HepG2 (cell line): ENCODE measurements around the gene PRKACG. TPM values are rescaled to one million over a fixed set of nuclear protein-coding genes. Genes with fewer than 3 reads are reported as not detected.

Experiments
- ATAC-seq: fragments of 200-7000 bp; cut with Tn5 transposase; 3 replicates; pipeline ENCODE4 v1.9.1; 2020; ENCODE audit warnings: mild to moderate bottlenecking, moderate library complexity
- BruUV-seq: library from RNA; stranded (reverse); fragments of 400-500 nt; replicated peaks from 2 replicates; lab custom pipeline; 2021; lab: Mats Ljungman, UMichigan
- CTCF ChIA-PET: fragments of 300-600 bp; formaldehyde crosslinking; extraction: SDS; loops from one replicate; lab custom pipeline; 2021; ENCODE audit warnings: low total read pairs, inconsistent platforms, low intra/inter-chr PET ratio; lab: Yijun Ruan, JAX
- POLR2A ChIA-PET: fragments of 350-600 bp; sonication (Branson Sonifier 250); formaldehyde crosslinking; loops from one replicate; lab custom pipeline; 2020; ENCODE audit warnings: antibody characterized with exemption, inconsistent platforms; lab: Yijun Ruan, JAX
- DNase-seq: peaks from one replicate; pipeline ENCODE4 v3.0.0-alpha.2; 2015; ENCODE audit warnings: low spot score
- FAIRE-seq: peaks from 3 replicates; lab custom pipeline; 2011; peaks lifted over from hg19 to GRCh38; lab: Jason Lieb, UNC
- H2AFZ ChIP-seq: one replicate; pipeline ENCODE4 v1.6.1; 2011; ENCODE audit warnings: low read length, inconsistent platforms
- H3K27ac ChIP-seq: fragments of 300-600 bp; 3 replicates; pipeline ENCODE4 v1.8.0; 2011; ENCODE audit warnings: mixed run types, mild to moderate bottlenecking, mixed read lengths, low read length, inconsistent platforms; ENCODE audit not compliant: insufficient read depth; ENCODE audit errors: extremely low read length
- H3K27me3 ChIP-seq, 2 experiments: fragments of 200-600 bp in 1 of 2; 2 replicates in 1 of 2; 3 replicates in 1 of 2; pipeline versions ENCODE4 v1.6.0 to v1.8.0; 2011; ENCODE audit warnings: low read length in 2 of 2, mild to moderate bottlenecking in 2 of 2, moderate library complexity in 2 of 2, inconsistent platforms in 1 of 2; ENCODE audit not compliant: insufficient read depth in 2 of 2, control insufficient read depth in 1 of 2
- H3K36me3 ChIP-seq, 2 experiments: fragments of 200-600 bp in 1 of 2; replicated peaks in 1 of 2; 2 replicates in 1 of 2; 3 replicates in 1 of 2; pipeline versions ENCODE4 v1.5.1 to v1.8.0; 2011; ENCODE audit warnings: low read length in 2 of 2, inconsistent platforms in 1 of 2; ENCODE audit not compliant: insufficient read depth in 2 of 2, control insufficient read depth in 1 of 2
- H3K4me1 ChIP-seq: 2 replicates; pipeline ENCODE4 v1.5.1; 2012; ENCODE audit warnings: low read length, inconsistent platforms; ENCODE audit not compliant: insufficient read depth
- H3K4me2 ChIP-seq: 2 replicates; pipeline ENCODE4 v1.6.0; 2011; ENCODE audit warnings: low read depth, low read length, inconsistent platforms
- H3K4me3 ChIP-seq, 3 experiments: fragments of 200-600 bp in 1 of 3; sonication (generic), shearing (Covaris generic) in 1 of 3; replicated peaks in 1 of 3; 2 replicates each; pipeline ENCODE4 v1.5.1; 2011 to 2016; ENCODE audit warnings: low read length in 3 of 3, inconsistent platforms in 2 of 3, low read depth in 2 of 3, mild to moderate bottlenecking in 2 of 3, control low read depth in 1 of 3, mixed read lengths in 1 of 3; ENCODE audit not compliant: insufficient read depth in 1 of 3
- H3K79me2 ChIP-seq: one replicate; pipeline ENCODE4 v1.6.1; 2011; ENCODE audit warnings: low read length, inconsistent platforms; ENCODE audit not compliant: insufficient read depth
- H3K9ac ChIP-seq: 2 replicates; pipeline ENCODE4 v1.6.0; 2011; ENCODE audit warnings: mild to moderate bottlenecking, low read depth, low read length, inconsistent platforms; ENCODE audit not compliant: insufficient read depth
- H3K9me3 ChIP-seq: 2 replicates; pipeline ENCODE4 v1.5.1; 2012; ENCODE audit warnings: mild to moderate bottlenecking, low read length
- H4K20me1 ChIP-seq: 2 replicates; pipeline ENCODE4 v1.6.0; 2011; ENCODE audit warnings: inconsistent platforms, mild to moderate bottlenecking, low read length, moderate library complexity; ENCODE audit not compliant: insufficient read depth
- CSRNP2 ChIP-seq: sonication (generic); formaldehyde crosslinking; conservative IDR thresholded peaks from 2 replicates; pipeline ENCODE4 v1.8.0; 2022; ENCODE audit warnings: low read depth, missing genetic modification reagents
- DNMT3B ChIP-seq: conservative IDR thresholded peaks from 2 replicates; pipeline ENCODE4 v1.6.1; 2016; ENCODE audit warnings: missing biosample characterization, control low read depth
- KDM5B ChIP-seq: sonication (generic); formaldehyde crosslinking; IDR thresholded peaks from 2 replicates; pipeline ENCODE4 v1.4.0; 2020; ENCODE audit warnings: missing genetic modification reagents, mild to moderate bottlenecking, borderline replicate concordance
- KMT2A ChIP-seq: sonication (generic); formaldehyde crosslinking; IDR thresholded peaks from 2 replicates; pipeline ENCODE4 v1.4.0; 2020; ENCODE audit warnings: missing genetic modification reagents
- SATB2 ChIP-seq: sonication (generic); formaldehyde crosslinking; IDR thresholded peaks from 2 replicates; pipeline ENCODE4 v1.5.0; 2020; ENCODE audit warnings: missing genetic modification reagents
- SNAI1 ChIP-seq: sonication (generic); formaldehyde crosslinking; IDR thresholded peaks from 2 replicates; pipeline ENCODE4 v1.5.0; 2020; ENCODE audit warnings: mild to moderate bottlenecking, missing genetic modification reagents, borderline replicate concordance
- ZNF33B ChIP-seq: sonication (generic); formaldehyde crosslinking; IDR thresholded peaks from 2 replicates; pipeline ENCODE4 v1.5.1; 2020; ENCODE audit warnings: mild to moderate bottlenecking, missing genetic modification reagents
- ZNF446 ChIP-seq: sonication (generic); formaldehyde crosslinking; IDR thresholded peaks from 2 replicates; pipeline ENCODE4 v1.5.0; 2020; ENCODE audit warnings: mild to moderate bottlenecking, missing genetic modification reagents
- ZNF484 ChIP-seq: sonication (generic); formaldehyde crosslinking; IDR thresholded peaks from 2 replicates; pipeline ENCODE4 v1.5.1; 2020; ENCODE audit warnings: mild to moderate bottlenecking, low read depth, missing genetic modification reagents, borderline replicate concordance
- ZNF781 ChIP-seq: sonication (generic); formaldehyde crosslinking; IDR thresholded peaks from 2 replicates; pipeline ENCODE4 v1.5.1; 2020; ENCODE audit warnings: borderline replicate concordance, mild to moderate bottlenecking, missing genetic modification reagents; ENCODE audit errors: not compliant biosample characterization
- WGBS: methylation state at CpG from one replicate; pipeline ENCODE4 v1.1.6; 2017; ENCODE audit warnings: low lambda C conversion rate; 5-methylcytosine and 5-hydroxymethylcytosine counted together
- in situ Hi-C: cut with HindIII; loops from 2 replicates; pipeline ENCODE4 v1.10.0; 2017; ENCODE audit warnings: low pct_unique_long_range_greater_than_20kb; ENCODE audit not compliant: extremely low pct_ligation_motif_present
- intact Hi-C: fragments of 100-400 bp; cut with micrococcal nuclease; formaldehyde crosslinking; loops from one replicate; pipeline ENCODE4 v1.10.0; 2022; ENCODE audit not compliant: unreplicated experiment
- polyA plus RNA-seq, 8 experiments: library from polyadenylated mRNA; depleted of rRNA in 3 of 8; stranded (reverse) in 7 of 8; unstranded in 1 of 8; fragments of >200 nt; fragmentation: Illumina TruSeq in 4 of 8; extraction: Trizol in 4 of 8; gene quantifications; 2 replicates each; pipeline versions ENCODE4 v1.2.1 to v1.2.3, GENCODE V29; 2011 to 2016; ENCODE audit warnings: low read depth in 4 of 8, missing spikeins in 1 of 8, mixed read lengths in 1 of 8; ENCODE audit not compliant: insufficient read depth in 1 of 8
- total RNA-seq, 5 experiments: library from RNA; depleted of rRNA; stranded (reverse); fragments of >200 nt; fragmentation: Illumina TruSeq; extraction: Trizol; gene quantifications; 2 replicates each; pipeline ENCODE4 v1.2.3, GENCODE V29; 2016; ENCODE audit warnings: low read depth in 1 of 5
- TF ChIP-seq, protein P1 (sequence below): sonication (generic); formaldehyde crosslinking; IDR thresholded peaks from 2 replicates; pipeline ENCODE4 v1.5.0; 2020; ENCODE audit warnings: mild to moderate bottlenecking, missing genetic modification reagents
- TF ChIP-seq, protein P2 (sequence below): sonication (generic); formaldehyde crosslinking; IDR thresholded peaks from 2 replicates; pipeline ENCODE4; 2020; ENCODE audit warnings: missing genetic modification reagents, mild to moderate bottlenecking, borderline replicate concordance
- TF ChIP-seq, protein P3 (sequence below): sonication (generic); formaldehyde crosslinking; IDR thresholded peaks from 2 replicates; pipeline ENCODE4 v1.4.0; 2020; ENCODE audit warnings: mild to moderate bottlenecking, missing genetic modification reagents

Gene PRKACG
- total and polyA plus RNA-seq, 2 of the 13 experiments (the other 11 are each of a cell fraction or from before 2014, with no cell fraction given): not detected

DNA sequence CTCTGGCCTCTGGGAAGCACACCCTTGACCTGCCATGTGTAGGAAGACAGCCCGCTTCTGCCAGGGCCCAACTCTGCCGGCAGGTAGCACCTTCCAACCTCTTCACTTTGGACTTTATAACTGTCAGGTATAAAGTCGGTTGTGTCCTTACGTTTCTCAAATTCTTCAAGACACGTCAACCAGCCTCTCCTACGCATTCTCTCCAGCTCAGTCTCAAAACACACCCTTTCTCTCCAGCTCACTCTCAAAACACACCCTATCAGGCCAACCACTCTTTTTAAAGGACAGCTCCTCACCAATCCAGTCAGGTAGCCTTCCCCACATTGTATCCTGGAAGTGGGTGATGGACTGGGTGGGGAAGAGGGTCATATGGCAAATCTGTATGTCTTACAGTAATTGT is 35.2 kb upstream of the PRKACG start:
- Histone ChIP-seq H2AFZ (no peak overlapping the region), H3K27me3 (no peaks in the 10 kb centered on the region), H3K4me1 (peaks cover 22% of the 10 kb centered on the region), H3K9ac (no peak overlapping the region), H4K20me1 (0 out of 2 replicates have a peak, but pooled peaks cover 3% of the 10 kb centered on the region), H3K36me3 (peaks cover 19 to 58% of the 10 kb centered on the region in 2 experiments), H3K4me3 (no peak overlapping the region), H3K79me2 (peaks cover 18% of the 10 kb centered on the region), H3K9me3 (no peaks in the 10 kb centered on the region), H3K4me2 (no peak overlapping the region), H3K27ac (no peak overlapping the region)
- in situ Hi-C loops (no loop called here), intact Hi-C loops (no loop called here)
- POLR2A ChIA-PET: interaction anchor here (0.6 kb wide), 1 partner anchor 109 kb away, joined by 3 read pairs; no protein-coding TSS in a partner anchor
- ATAC-seq (no peak), FAIRE-seq (no peak), DNase-seq (no peak)
- 97% methylated on average over 6 of the region's 6 CpGs for WGBS
- TF ChIP-seq DNMT3B (CRISPR knock-in tag) (no peak), KDM5B (CRISPR knock-in tag) (no peak), SNAI1 (no peak), ZNF484 (no peak), KMT2A (CRISPR knock-in tag) (no peak), SATB2 (CRISPR knock-in tag) (no peak), ZNF446 (CRISPR knock-in tag) (no peak), ZNF781 (no peak), CSRNP2 (CRISPR knock-in tag) (no peak), ZNF33B (CRISPR knock-in tag) (no peak)
- TF ChIP-seq, protein P1, sequence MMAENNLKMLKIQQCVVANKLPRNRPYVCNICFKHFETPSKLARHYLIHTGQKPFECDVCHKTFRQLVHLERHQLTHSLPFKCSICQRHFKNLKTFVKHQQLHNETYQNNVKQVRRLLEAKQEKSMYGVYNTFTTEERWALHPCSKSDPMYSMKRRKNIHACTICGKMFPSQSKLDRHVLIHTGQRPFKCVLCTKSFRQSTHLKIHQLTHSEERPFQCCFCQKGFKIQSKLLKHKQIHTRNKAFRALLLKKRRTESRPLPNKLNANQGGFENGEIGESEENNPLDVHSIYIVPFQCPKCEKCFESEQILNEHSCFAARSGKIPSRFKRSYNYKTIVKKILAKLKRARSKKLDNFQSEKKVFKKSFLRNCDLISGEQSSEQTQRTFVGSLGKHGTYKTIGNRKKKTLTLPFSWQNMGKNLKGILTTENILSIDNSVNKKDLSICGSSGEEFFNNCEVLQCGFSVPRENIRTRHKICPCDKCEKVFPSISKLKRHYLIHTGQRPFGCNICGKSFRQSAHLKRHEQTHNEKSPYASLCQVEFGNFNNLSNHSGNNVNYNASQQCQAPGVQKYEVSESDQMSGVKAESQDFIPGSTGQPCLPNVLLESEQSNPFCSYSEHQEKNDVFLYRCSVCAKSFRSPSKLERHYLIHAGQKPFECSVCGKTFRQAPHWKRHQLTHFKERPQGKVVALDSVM: no peak
- TF ChIP-seq, protein P2, sequence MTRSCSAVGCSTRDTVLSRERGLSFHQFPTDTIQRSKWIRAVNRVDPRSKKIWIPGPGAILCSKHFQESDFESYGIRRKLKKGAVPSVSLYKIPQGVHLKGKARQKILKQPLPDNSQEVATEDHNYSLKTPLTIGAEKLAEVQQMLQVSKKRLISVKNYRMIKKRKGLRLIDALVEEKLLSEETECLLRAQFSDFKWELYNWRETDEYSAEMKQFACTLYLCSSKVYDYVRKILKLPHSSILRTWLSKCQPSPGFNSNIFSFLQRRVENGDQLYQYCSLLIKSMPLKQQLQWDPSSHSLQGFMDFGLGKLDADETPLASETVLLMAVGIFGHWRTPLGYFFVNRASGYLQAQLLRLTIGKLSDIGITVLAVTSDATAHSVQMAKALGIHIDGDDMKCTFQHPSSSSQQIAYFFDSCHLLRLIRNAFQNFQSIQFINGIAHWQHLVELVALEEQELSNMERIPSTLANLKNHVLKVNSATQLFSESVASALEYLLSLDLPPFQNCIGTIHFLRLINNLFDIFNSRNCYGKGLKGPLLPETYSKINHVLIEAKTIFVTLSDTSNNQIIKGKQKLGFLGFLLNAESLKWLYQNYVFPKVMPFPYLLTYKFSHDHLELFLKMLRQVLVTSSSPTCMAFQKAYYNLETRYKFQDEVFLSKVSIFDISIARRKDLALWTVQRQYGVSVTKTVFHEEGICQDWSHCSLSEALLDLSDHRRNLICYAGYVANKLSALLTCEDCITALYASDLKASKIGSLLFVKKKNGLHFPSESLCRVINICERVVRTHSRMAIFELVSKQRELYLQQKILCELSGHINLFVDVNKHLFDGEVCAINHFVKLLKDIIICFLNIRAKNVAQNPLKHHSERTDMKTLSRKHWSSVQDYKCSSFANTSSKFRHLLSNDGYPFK (CRISPR knock-in tag): no peak
- TF ChIP-seq, protein P3, sequence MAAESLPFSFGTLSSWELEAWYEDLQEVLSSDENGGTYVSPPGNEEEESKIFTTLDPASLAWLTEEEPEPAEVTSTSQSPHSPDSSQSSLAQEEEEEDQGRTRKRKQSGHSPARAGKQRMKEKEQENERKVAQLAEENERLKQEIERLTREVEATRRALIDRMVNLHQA (CRISPR knock-in tag): no peak
- BruUV-seq: no TSS peak
- CTCF ChIA-PET: no interaction called here
